Cardiac fibroblast (primary cell): ENCODE measurements around the gene ABCA3.

ENCODE experiments used
- DNase-seq, 2 donors: peaks; one replicate each; pipeline versions ENCODE4 v3.0.0 to v3.0.0-alpha.2; 2010; ENCODE audit warnings: low read depth in 2 of 2
- H3K4me3 ChIP-seq, 2 donors: replicated peaks in 1 of 2; 1 replicate in 1 of 2; 2 replicates in 1 of 2; pipeline ENCODE4 v1.5.1; 2011; ENCODE audit warnings: low read depth in 2 of 2, low read length in 2 of 2, mild to moderate bottlenecking in 2 of 2, moderate library complexity in 1 of 2
- CTCF ChIP-seq: IDR thresholded peaks from one replicate; pipeline ENCODE4 v1.5.1; 2011; ENCODE audit warnings: low read depth, mild to moderate bottlenecking, low read length, inconsistent platforms

Gene ABCA3

DNA sequence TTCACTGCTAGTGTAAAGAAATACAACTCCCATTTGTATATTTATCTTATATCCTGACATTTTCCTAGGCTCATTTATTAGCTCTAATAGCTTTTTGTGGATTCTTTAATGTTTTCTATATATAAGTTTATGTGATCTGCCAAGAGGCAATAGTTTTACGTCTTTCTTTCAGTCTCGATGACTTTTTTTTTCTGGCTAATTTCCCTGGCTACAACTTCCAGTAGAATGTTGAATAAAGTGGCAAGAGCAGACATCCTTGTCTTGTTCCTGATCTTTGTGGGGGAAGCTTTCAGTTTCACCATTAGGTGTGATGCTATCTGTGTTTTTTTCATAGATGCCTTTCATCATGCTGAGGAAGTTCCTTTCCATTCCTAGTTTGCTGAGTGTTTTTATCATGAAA lies 43.9 kb upstream of the ABCA3 start:
- TF ChIP-seq CTCF, result no peak
- no peak for DNase-seq
- no peak overlapping the region for H3K4me3 ChIP-seq

DNA sequence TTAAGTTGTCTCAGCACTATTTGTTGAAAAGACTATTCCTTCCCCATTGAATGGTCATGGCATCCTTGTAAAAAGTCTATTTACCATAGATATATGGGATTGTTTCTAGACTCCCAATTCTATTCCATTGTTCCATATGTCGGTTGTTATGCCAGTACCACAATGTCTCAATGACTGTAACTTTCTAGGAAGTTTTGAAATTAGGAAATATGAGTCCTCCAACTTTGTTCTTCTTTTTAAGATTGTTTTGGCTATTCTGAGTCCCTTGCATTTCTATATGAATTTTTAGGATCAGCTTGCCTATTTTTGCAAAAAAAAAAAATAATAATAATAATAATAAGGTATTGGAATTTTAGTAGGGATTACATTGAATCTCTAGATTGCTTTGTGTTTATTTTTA lies 43.0 kb upstream of the ABCA3 start:
- no peak overlapping the region for H3K4me3 ChIP-seq
- TF ChIP-seq CTCF, result no peak
- no peak for DNase-seq

- TF ChIP-seq CTCF, result no peak
- no peak overlapping the region for H3K4me3 ChIP-seq
- no peak for DNase-seq
These were observed 34.1 kb upstream of the ABCA3 start for GRCh38 chr16:2374644-2375043.

- no peak for TF ChIP-seq CTCF
- no peak for DNase-seq
- no peak overlapping the region for H3K4me3 ChIP-seq
These were observed 32.6 kb upstream of the ABCA3 start for GRCh38 chr16:2373176-2373575.

DNA sequence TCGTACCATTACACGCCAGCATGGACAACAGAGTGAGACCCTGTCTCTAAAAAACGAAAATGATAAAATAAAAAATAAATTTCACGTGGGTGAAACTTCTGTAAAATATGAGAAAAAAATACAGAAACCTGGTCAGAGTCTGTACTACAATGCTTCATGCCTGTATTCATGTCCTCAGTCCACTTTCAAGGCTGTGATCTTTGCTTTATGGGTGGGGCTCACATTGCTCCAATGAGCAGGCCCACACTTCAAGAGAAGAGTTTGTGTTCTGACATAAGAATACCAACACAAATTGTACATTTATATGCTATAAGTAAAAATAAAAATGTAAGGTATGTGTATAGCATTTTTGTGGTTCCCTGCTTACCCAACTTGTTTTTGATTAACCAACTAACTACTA lies 32.2 kb upstream of the ABCA3 start:
- no peak for TF ChIP-seq CTCF
- no peak overlapping the region for H3K4me3 ChIP-seq
- no peak for DNase-seq

GRCh38 chr16:2371421-2371820 lies 30.9 kb upstream of the ABCA3 start:
- TF ChIP-seq CTCF, result no peak
- peak in 1 of 2 donors; percentile 40 for DNase-seq
- no peak overlapping the region for H3K4me3 ChIP-seq

- TF ChIP-seq CTCF, result no peak
- H3K4me3 ChIP-seq, result no peak overlapping the region
- DNase-seq, result no peak
These were observed 30.2 kb upstream of the ABCA3 start for GRCh38 chr16:2370721-2371120.
